Measurements from ENCODE around the gene RAPGEF2. TPM values are rescaled to one million over a fixed set of nuclear protein-coding genes. Genes with fewer than 3 reads are reported as not detected.

Gene RAPGEF2
- total RNA-seq, 1 donor from 2014 or later: 46.7 TPM

DNA sequence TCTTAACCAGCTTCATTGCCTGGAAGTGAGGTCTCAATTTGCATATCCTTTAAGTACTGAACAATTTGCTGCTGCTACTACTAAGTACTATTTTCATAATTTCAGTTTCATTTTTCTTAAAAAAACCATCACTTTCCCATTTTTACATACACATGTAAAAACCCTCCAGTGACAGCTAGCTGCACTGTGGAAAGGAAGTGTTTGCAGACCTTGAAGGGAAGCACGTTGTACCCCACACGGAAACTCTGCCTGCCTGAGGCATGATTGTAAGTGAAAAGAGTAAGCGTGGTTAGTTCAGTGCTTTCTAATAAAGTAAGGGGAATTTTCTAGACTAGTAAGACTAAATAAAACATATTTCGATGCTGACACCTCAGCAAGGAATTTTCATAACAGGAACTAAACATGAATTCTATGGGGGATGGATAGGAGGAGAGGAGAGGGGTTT is 103.6 kb downstream of the RAPGEF2 start:
- no peak for DNase-seq (ENCODE audit: low spot score in 2 of 2, unreplicated experiment in 2 of 2)
- Mint-ChIP-seq H3K4me1 (peaks cover 5% of the 10 kb centered on the region), H3K9me3 (no peaks in the 10 kb centered on the region), H3K36me3 (peaks cover 4% of the 10 kb centered on the region), H3K27ac (peak overlapping the region; percentile 51), H3K4me3 (no peak overlapping the region), H3K27me3 (ENCODE audit: low read depth) (no peaks in the 10 kb centered on the region)
- TF ChIP-seq CTCF (IDR thresholded peaks at IDR 0.05; ENCODE audit: unreplicated experiment): no peak

DNA sequence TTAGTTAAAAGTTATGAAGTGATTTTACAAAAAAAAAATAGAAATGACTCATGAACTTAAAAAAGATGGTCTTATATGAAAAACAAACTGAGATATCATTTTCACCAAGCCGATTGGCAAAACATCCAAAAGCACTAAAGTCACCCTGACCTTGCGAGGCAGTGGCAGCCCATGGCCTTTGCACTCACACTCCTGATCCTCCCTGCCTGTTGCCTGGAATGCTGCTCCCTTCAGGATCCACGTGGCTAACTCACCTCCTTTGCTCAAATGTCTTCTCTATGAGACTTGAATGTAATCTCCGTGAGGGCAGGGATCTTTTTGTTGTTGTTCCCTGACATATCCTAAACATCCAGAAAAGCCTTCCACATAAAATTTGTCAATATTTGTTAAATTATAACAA is 106.4 kb downstream of the RAPGEF2 start:
- no peak for DNase-seq (ENCODE audit: low spot score in 2 of 2, unreplicated experiment in 2 of 2)
- Mint-ChIP-seq H3K27ac (no peak overlapping the region), H3K36me3 (peaks cover 4% of the 10 kb centered on the region), H3K9me3 (no peaks in the 10 kb centered on the region), H3K4me1 (peaks cover 3% of the 10 kb centered on the region), H3K4me3 (no peak overlapping the region), H3K27me3 (ENCODE audit: low read depth) (no peaks in the 10 kb centered on the region)
- TF ChIP-seq CTCF (IDR thresholded peaks at IDR 0.05; ENCODE audit: unreplicated experiment): no peak

DNA sequence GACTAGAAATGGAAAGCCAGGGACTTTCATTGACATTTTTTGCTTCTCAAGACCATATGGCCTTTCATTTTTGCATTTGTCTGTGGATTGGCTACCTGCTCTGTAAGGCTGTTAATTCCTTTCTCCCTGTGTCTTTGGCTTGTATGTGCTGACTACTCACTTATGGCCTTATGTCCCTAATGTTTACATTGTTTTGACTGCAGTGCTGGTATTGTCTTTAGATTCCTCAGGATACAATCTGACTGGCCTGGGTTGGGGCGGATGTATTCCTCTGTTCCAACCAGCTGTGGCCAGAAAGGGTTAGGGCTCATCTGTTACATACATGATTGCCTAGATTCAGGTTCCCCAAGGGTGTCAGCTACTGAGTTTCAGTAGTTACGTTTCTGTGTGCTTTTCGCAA is 108.1 kb downstream of the RAPGEF2 start:
- no peak for DNase-seq (ENCODE audit: low spot score in 2 of 2, unreplicated experiment in 2 of 2)
- H3K4me1 Mint-ChIP-seq: peaks cover 3% of the 10 kb centered on the region
- H3K27ac Mint-ChIP-seq: no peak overlapping the region
- peaks cover 4% of the 10 kb centered on the region for H3K36me3 Mint-ChIP-seq
- TF ChIP-seq CTCF (IDR thresholded peaks at IDR 0.05; ENCODE audit: unreplicated experiment): no peak
- no peak overlapping the region for H3K4me3 Mint-ChIP-seq
- H3K9me3 Mint-ChIP-seq: no peaks in the 10 kb centered on the region
- H3K27me3 Mint-ChIP-seq (ENCODE audit: low read depth): no peaks in the 10 kb centered on the region

GRCh38 chr4:159212675-159213293 is 109.9 kb downstream of the RAPGEF2 start:
- Mint-ChIP-seq H3K9me3 (no peaks in the 10 kb centered on the region), H3K4me1 (no peaks in the 10 kb centered on the region), H3K36me3 (peaks cover 4% of the 10 kb centered on the region), H3K27ac (no peak overlapping the region), H3K4me3 (no peak overlapping the region), H3K27me3 (ENCODE audit: low read depth) (no peaks in the 10 kb centered on the region)
- no peak for DNase-seq (ENCODE audit: low spot score in 2 of 2, unreplicated experiment in 2 of 2)
- TF ChIP-seq CTCF (IDR thresholded peaks at IDR 0.05; ENCODE audit: unreplicated experiment): no peak

DNA sequence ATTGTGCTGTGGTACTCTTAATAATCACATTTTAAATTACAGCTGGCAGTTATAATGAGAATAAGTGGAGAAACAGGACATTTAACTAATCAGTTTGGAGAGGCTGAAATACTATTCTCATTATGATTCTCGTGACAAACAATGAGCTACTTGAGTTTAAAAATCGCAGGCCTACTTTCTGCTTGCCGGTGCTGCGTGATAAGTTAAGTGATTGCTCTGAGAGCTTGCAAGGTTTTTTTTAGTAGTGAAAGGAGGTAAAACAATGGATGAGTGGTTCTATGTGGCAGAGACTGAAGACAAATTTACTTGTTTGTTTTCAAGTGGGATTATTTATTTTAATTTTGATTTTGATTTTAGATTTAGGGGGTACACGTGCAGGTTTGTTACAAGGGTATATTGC is 114.0 kb downstream of the RAPGEF2 start:
- TF ChIP-seq CTCF (IDR thresholded peaks at IDR 0.05; ENCODE audit: unreplicated experiment): no peak
- no peak overlapping the region for H3K4me3 Mint-ChIP-seq
- no peaks in the 10 kb centered on the region for H3K27me3 Mint-ChIP-seq (ENCODE audit: low read depth)
- no peak overlapping the region for H3K27ac Mint-ChIP-seq
- H3K4me1 Mint-ChIP-seq: peaks cover 5% of the 10 kb centered on the region
- H3K36me3 Mint-ChIP-seq: no peaks in the 10 kb centered on the region
- no peak for DNase-seq (ENCODE audit: low spot score in 2 of 2, unreplicated experiment in 2 of 2)
- H3K9me3 Mint-ChIP-seq: no peaks in the 10 kb centered on the region

DNA sequence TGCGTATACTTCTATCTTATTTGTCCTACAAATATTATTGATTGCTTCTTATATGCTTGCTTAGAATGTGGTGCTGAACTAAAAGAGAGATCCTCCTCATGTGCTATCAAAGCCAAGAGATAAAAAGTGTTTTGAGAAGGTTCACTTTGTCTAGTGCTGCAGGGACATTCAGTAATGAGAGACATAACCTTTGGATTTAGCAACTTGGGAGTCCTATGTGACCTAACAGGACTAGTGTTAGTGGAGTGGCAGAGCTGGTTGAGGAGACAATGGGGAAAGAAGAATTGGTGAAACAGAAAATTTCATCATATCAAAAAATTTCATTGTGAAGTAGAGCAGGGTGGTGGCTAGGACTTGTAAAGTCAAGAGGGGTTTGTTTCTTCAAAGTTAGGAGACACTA is 117.0 kb downstream of the RAPGEF2 start:
- Mint-ChIP-seq H3K9me3 (peaks cover 6% of the 10 kb centered on the region), H3K36me3 (peaks cover 3% of the 10 kb centered on the region), H3K27me3 (ENCODE audit: low read depth) (no peaks in the 10 kb centered on the region), H3K4me3 (no peak overlapping the region), H3K27ac (no peak overlapping the region), H3K4me1 (peaks cover 11% of the 10 kb centered on the region)
- no peak for TF ChIP-seq CTCF (IDR thresholded peaks at IDR 0.05; ENCODE audit: unreplicated experiment)
- no peak for DNase-seq (ENCODE audit: low spot score in 2 of 2, unreplicated experiment in 2 of 2)

Data from mesothelial cell of epicardium (in vitro differentiated cells).